ENCODE results near the gene ASH1L. TPM values are rescaled to one million over a fixed set of nuclear protein-coding genes. Genes with fewer than 3 reads are reported as not detected.

ASH1L gene
- total RNA-seq, 1 donor from 2014 or later: 45.2 TPM

DNA sequence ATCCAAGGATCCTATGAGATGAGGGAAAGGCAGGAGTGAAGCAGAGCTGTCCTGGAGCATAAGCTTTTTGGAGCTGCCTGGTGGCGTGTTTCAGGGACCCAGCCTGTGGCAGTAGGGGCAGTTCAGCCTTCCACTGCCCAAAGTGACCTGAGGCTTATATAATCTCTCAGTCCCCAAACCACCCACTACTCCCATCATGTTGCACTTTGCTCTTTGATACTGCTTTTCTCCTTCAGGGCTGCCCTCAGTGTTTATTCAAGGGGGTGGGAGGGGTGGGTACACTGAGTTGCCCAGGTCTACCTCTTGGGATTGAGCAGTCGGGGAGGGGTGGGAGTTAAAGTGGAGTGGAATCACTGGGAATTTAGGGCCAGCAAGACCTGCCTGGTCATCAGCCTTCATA, 276.1 kb downstream of the ASH1L start:
- intact Hi-C loops (cut with micrococcal nuclease): no loop called here

DNA sequence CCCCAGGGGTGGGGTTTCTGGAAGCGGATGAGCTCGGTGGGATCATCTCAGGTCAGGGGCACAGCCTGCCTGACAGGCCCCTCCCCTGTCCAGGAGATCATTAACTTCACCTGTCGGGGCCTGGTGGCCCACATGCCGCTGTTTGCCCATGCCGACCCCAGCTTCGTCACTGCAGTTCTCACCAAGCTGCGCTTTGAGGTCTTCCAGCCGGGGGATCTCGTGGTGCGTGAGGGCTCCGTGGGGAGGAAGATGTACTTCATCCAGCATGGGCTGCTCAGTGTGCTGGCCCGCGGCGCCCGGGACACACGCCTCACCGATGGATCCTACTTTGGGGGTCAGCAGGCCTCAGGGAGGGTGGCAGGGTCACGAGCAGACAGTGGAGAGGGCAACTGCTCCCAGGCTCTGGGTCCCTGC, 277.0 kb downstream of the ASH1L start:
- intact Hi-C loops (cut with micrococcal nuclease): no loop called here

Other genes starting within 250 kb of the ASH1L start
- gene RUSC1, start 241.9 kb downstream of the ASH1L start, total RNA-seq: 28.1 and 28.6 TPM in 2 replicates
- 73.8 and 77.8 TPM in 2 replicates for gene MSTO1, start 47.4 kb upstream of the ASH1L start, total RNA-seq
- 76.2 and 76.4 TPM in 2 replicates for gene YY1AP1, start 126.0 kb upstream of the ASH1L start, total RNA-seq
- gene DAP3, start 126.3 kb upstream of the ASH1L start, total RNA-seq: 146 and 148 TPM in 2 replicates

Measured in T-helper 2 cell treated with Interferon-gamma antibody and Interleukin-4, amounts not matched to agents 100 ng/mL and 5 ng/mL, for 36 hours (primary cell).